SK-N-SH treated with all-trans-retinoic acid at 6 μM for 48 hours (cell line): ENCODE measurements around the gene HPN.

Source experiments
- ARNTL ChIP-seq: fragments of 450-650 bp; formaldehyde crosslinking; IDR thresholded peaks from 2 replicates; pipeline ENCODE4 v1.5.0; 2020; ENCODE audit warnings: low read depth, mild to moderate bottlenecking, moderate library complexity, borderline replicate concordance
- RARB ChIP-seq: fragments of 250-450 bp; sonication (Bioruptor Pico); IDR thresholded peaks from 2 replicates; pipeline ENCODE4 v1.8.0; 2021; ENCODE audit warnings: mild to moderate bottlenecking, moderate library complexity
- SNAI2 ChIP-seq: fragments of 250-450 bp; sonication (Bioruptor Pico); IDR thresholded peaks from 2 replicates; pipeline ENCODE4 v1.5.0; 2020; ENCODE audit warnings: mild to moderate bottlenecking, moderate library complexity
- ZC3H10 ChIP-seq: fragments of 250-450 bp; sonication (Bioruptor Pico); IDR thresholded peaks from 2 replicates; pipeline ENCODE4 v1.5.1; 2021; ENCODE audit warnings: mild to moderate bottlenecking, moderate library complexity
- ZNF70 ChIP-seq: fragments of 450-650 bp; formaldehyde crosslinking; IDR thresholded peaks from 2 replicates; pipeline ENCODE4 v1.5.0; 2020; ENCODE audit warnings: mild to moderate bottlenecking, moderate library complexity
- TF ChIP-seq, protein P1 (sequence below): fragments of 250-450 bp; sonication (Bioruptor Pico); IDR thresholded peaks from 2 replicates; pipeline ENCODE4 v1.5.0; 2020; ENCODE audit warnings: mild to moderate bottlenecking, moderate library complexity
- TF ChIP-seq, protein P2 (sequence below): fragments of 250-450 bp; sonication (Bioruptor Pico); IDR thresholded peaks from 2 replicates; pipeline ENCODE4 v1.8.0; 2021; ENCODE audit warnings: low read depth, mild to moderate bottlenecking, moderate library complexity, borderline replicate concordance

DNA sequence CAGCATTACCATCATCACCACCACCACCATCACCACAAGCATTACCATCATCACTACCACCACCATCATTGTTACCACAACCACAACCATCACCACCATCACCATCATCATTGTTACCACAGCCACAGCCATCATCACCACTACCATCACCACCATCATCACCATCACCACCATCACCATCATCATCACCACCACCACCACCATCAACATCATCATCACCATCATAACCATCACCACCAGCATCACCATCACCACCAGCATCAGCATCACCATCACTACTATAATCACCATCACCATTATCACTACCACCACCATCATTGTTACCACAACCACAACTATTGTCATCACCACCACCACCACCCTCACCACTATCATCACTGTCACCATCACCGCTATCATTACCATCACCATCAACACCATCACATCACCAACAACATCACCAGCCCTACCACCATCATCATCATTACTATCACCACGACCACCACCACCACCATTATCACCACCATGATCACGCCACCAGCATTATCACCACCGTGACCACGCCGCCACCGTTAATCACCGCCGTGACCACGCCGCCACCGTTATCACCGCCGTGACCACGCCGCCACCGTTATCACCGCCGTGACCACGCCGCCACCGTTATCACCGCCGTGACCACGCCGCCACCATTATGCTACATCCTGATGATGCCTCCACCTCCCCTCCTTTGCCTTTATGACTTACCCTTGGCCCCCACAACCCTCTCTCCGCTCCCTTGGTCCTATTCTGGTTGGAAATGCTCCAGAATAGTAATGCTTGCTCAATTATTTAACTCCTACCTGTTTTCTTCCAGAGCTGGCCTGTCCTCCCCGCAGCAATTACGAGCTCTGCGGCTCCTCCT, 64.1 kb downstream of the HPN start:
- TF ChIP-seq, protein P1, sequence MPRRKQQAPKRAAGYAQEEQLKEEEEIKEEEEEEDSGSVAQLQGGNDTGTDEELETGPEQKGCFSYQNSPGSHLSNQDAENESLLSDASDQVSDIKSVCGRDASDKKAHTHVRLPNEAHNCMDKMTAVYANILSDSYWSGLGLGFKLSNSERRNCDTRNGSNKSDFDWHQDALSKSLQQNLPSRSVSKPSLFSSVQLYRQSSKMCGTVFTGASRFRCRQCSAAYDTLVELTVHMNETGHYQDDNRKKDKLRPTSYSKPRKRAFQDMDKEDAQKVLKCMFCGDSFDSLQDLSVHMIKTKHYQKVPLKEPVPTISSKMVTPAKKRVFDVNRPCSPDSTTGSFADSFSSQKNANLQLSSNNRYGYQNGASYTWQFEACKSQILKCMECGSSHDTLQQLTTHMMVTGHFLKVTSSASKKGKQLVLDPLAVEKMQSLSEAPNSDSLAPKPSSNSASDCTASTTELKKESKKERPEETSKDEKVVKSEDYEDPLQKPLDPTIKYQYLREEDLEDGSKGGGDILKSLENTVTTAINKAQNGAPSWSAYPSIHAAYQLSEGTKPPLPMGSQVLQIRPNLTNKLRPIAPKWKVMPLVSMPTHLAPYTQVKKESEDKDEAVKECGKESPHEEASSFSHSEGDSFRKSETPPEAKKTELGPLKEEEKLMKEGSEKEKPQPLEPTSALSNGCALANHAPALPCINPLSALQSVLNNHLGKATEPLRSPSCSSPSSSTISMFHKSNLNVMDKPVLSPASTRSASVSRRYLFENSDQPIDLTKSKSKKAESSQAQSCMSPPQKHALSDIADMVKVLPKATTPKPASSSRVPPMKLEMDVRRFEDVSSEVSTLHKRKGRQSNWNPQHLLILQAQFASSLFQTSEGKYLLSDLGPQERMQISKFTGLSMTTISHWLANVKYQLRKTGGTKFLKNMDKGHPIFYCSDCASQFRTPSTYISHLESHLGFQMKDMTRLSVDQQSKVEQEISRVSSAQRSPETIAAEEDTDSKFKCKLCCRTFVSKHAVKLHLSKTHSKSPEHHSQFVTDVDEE = no peak
- TF ChIP-seq ARNTL (no peak), RARB (no peak), ZC3H10 (CRISPR knock-in tag) (no peak), ZNF70 (CRISPR knock-in tag) (no peak), SNAI2 (CRISPR knock-in tag) (no peak)
- TF ChIP-seq, protein P2, sequence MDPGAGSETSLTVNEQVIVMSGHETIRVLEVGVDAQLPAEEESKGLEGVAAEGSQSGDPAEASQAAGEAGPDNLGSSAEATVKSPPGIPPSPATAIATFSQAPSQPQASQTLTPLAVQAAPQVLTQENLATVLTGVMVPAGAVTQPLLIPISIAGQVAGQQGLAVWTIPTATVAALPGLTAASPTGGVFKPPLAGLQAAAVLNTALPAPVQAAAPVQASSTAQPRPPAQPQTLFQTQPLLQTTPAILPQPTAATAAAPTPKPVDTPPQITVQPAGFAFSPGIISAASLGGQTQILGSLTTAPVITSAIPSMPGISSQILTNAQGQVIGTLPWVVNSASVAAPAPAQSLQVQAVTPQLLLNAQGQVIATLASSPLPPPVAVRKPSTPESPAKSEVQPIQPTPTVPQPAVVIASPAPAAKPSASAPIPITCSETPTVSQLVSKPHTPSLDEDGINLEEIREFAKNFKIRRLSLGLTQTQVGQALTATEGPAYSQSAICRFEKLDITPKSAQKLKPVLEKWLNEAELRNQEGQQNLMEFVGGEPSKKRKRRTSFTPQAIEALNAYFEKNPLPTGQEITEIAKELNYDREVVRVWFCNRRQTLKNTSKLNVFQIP (CRISPR knock-in tag) = no peak
